ENCODE data around the gene MAGI1.
"Not testable (repeated sequence)": the region's sequence is repeated elsewhere in the genome, so short reads cannot be mapped to it uniquely, and the experiment has no call there.

The MAGI1 gene

GRCh38 chr3:65549626-65549959 lies 489.1 kb downstream of the MAGI1 start:
- Histone ChIP-seq H3K36me3 (ENCODE audit: insufficient read depth, low read length) (no peaks in the 10 kb centered on the region), H3F3A (ENCODE audit: low read depth) (no peaks in the 10 kb centered on the region), H3K9ac (ENCODE audit: low read depth, low read length, poor library complexity, severe bottlenecking) (no peak overlapping the region), H4K20me1 (ENCODE audit: insufficient read depth, low read length, poor library complexity, severe bottlenecking) (no peaks in the 10 kb centered on the region), H2AFZ (ENCODE audit: low read length) (no peak overlapping the region), H3K9me2 (replicated peaks; ENCODE audit: low read depth, low read length) (no peaks in the 10 kb centered on the region), H3K4me3 (ENCODE audit: low read length, poor library complexity, severe bottlenecking) (no peak overlapping the region), H3K9me3 (ENCODE audit: insufficient read depth, low read depth, low read length) (no peaks in the 10 kb centered on the region), H3K4me2 (ENCODE audit: low read depth, low read length, poor library complexity, severe bottlenecking) (no peak overlapping the region), H3K27me3 (ENCODE audit: insufficient read depth, low read length, poor library complexity, severe bottlenecking) (no peaks in the 10 kb centered on the region), H3K79me2 (ENCODE audit: insufficient read depth, low read length) (no peaks in the 10 kb centered on the region), H3K4me1 (ENCODE audit: insufficient read depth, low read length, poor library complexity, severe bottlenecking) (peaks cover 35% of the 10 kb centered on the region)
- TF ChIP-seq CTCF (conservative IDR thresholded peaks at IDR 0.05; ENCODE audit: low read length) (no peak), EZH2phosphoT487 (IDR thresholded peaks at IDR 0.05; ENCODE audit: borderline replicate concordance) (no peak)

- Histone ChIP-seq H3K4me2 (ENCODE audit: low read depth, low read length, poor library complexity, severe bottlenecking) (no peak overlapping the region), H3K4me1 (ENCODE audit: insufficient read depth, low read length, poor library complexity, severe bottlenecking) (peaks cover 40% of the 10 kb centered on the region), H4K20me1 (ENCODE audit: insufficient read depth, low read length, poor library complexity, severe bottlenecking) (no peaks in the 10 kb centered on the region), H3F3A (ENCODE audit: low read depth) (no peaks in the 10 kb centered on the region), H3K4me3 (ENCODE audit: low read length, poor library complexity, severe bottlenecking) (no peak overlapping the region), H3K9me3 (ENCODE audit: insufficient read depth, low read depth, low read length) (no peaks in the 10 kb centered on the region), H3K27me3 (ENCODE audit: insufficient read depth, low read length, poor library complexity, severe bottlenecking) (no peaks in the 10 kb centered on the region), H3K36me3 (ENCODE audit: insufficient read depth, low read length) (no peaks in the 10 kb centered on the region), H3K9ac (ENCODE audit: low read depth, low read length, poor library complexity, severe bottlenecking) (no peak overlapping the region), H3K9me2 (replicated peaks; ENCODE audit: low read depth, low read length) (no peaks in the 10 kb centered on the region), H2AFZ (ENCODE audit: low read length) (no peak overlapping the region), H3K79me2 (ENCODE audit: insufficient read depth, low read length) (no peaks in the 10 kb centered on the region)
- TF ChIP-seq CTCF (conservative IDR thresholded peaks at IDR 0.05; ENCODE audit: low read length) (no peak), EZH2phosphoT487 (IDR thresholded peaks at IDR 0.05; ENCODE audit: borderline replicate concordance) (no peak)
These were observed 489.7 kb downstream of the MAGI1 start for GRCh38 chr3:65548848-65549625.

DNA sequence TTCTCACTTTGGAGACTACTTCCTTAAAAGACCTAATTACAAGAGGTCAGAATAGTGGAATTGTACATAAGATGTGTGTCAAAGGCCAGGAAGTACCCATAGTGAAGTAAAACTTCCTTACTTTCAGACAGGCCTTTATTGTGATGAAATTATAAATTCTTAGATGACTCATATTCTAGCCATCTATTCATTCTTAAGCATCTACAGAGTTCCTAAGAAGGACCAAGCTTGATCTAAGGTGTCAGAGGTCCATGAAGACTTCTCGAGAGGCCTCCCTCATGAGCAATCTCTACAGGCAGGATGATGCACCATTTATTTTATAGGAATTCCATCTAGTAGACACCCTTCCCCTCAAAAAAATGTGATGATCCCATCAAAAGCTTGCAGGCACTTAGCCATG lies 493.3 kb downstream of the MAGI1 start:
- no peaks in the 10 kb centered on the region for H4K20me1 ChIP-seq (ENCODE audit: insufficient read depth, low read length, poor library complexity, severe bottlenecking)
- H3K9me2 ChIP-seq (replicated peaks; ENCODE audit: low read depth, low read length): no peaks in the 10 kb centered on the region
- peaks cover 45% of the 10 kb centered on the region for H3K4me1 ChIP-seq (ENCODE audit: insufficient read depth, low read length, poor library complexity, severe bottlenecking)
- no peaks in the 10 kb centered on the region for H3K36me3 ChIP-seq (ENCODE audit: insufficient read depth, low read length)
- H3K27me3 ChIP-seq (ENCODE audit: insufficient read depth, low read length, poor library complexity, severe bottlenecking): no peaks in the 10 kb centered on the region
- TF ChIP-seq CTCF (conservative IDR thresholded peaks at IDR 0.05; ENCODE audit: low read length) (no peak), EZH2phosphoT487 (IDR thresholded peaks at IDR 0.05; ENCODE audit: borderline replicate concordance) (no peak)
- H3K9ac ChIP-seq (ENCODE audit: low read depth, low read length, poor library complexity, severe bottlenecking): no peak overlapping the region
- 0 out of 2 replicates have a peak overlapping the region, but pooled peaks have one; percentile 17 for H2AFZ ChIP-seq (ENCODE audit: low read length)
- H3K9me3 ChIP-seq (ENCODE audit: insufficient read depth, low read depth, low read length): no peaks in the 10 kb centered on the region
- no peaks in the 10 kb centered on the region for H3F3A ChIP-seq (ENCODE audit: low read depth)
- no peak overlapping the region for H3K4me3 ChIP-seq (ENCODE audit: low read length, poor library complexity, severe bottlenecking)
- H3K79me2 ChIP-seq (ENCODE audit: insufficient read depth, low read length): no peaks in the 10 kb centered on the region
- H3K4me2 ChIP-seq (ENCODE audit: low read depth, low read length, poor library complexity, severe bottlenecking): peak overlapping the region; percentile 28

DNA sequence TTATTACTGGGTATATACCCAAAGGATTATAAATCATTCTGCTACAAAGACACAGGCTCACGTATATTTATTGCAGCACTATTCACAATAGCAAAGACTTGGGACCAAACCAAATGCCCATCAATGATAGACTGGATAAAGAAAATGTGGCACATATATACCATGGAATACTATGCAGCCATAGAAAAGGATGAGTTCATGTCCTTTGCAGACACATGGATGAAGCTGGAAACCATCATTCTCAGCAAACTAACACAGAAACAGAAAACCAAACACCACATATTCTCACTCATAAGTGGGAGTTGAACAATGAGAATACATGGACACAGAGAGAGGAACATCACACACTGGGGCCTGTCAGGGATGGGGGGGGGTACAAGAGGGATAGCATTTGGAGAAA lies 495.3 kb downstream of the MAGI1 start:
- peaks cover 47% of the 10 kb centered on the region for H3K4me1 ChIP-seq (ENCODE audit: insufficient read depth, low read length, poor library complexity, severe bottlenecking)

More for the DNA sequence above, 495.3 kb downstream of the MAGI1 start:
- H3K9ac ChIP-seq (ENCODE audit: low read depth, low read length, poor library complexity, severe bottlenecking); H3F3A ChIP-seq (ENCODE audit: low read depth); H4K20me1 ChIP-seq (ENCODE audit: insufficient read depth, low read length, poor library complexity, severe bottlenecking); H2AFZ ChIP-seq (ENCODE audit: low read length); H3K36me3 ChIP-seq (ENCODE audit: insufficient read depth, low read length); H3K27me3 ChIP-seq (ENCODE audit: insufficient read depth, low read length, poor library complexity, severe bottlenecking); H3K9me2 ChIP-seq (replicated peaks; ENCODE audit: low read depth, low read length); H3K4me2 ChIP-seq (ENCODE audit: low read depth, low read length, poor library complexity, severe bottlenecking); H3K4me3 ChIP-seq (ENCODE audit: low read length, poor library complexity, severe bottlenecking); H3K9me3 ChIP-seq (ENCODE audit: insufficient read depth, low read depth, low read length); H3K79me2 ChIP-seq (ENCODE audit: insufficient read depth, low read length): not testable (repeated sequence)

All from Loucy (cell line).